OCI-LY3 (cell line): ENCODE data around the gene LRRC4B.

Experiments
- EZH2phosphoT487 ChIP-seq: fragments of 200-600 bp; shearing (Covaris generic); IDR thresholded peaks from 2 replicates; pipeline ENCODE4 v1.6.1; 2018; ENCODE audit warnings: antibody characterized with exemption, mixed run types, low read depth
- TF ChIP-seq, protein P1 (sequence below): fragments of 200-600, 300-600 bp; sonication (generic); IDR thresholded peaks from 2 replicates; pipeline ENCODE4 v1.5.1; 2014; ENCODE audit warnings: antibody characterized with exemption, low read length, low read depth

DNA sequence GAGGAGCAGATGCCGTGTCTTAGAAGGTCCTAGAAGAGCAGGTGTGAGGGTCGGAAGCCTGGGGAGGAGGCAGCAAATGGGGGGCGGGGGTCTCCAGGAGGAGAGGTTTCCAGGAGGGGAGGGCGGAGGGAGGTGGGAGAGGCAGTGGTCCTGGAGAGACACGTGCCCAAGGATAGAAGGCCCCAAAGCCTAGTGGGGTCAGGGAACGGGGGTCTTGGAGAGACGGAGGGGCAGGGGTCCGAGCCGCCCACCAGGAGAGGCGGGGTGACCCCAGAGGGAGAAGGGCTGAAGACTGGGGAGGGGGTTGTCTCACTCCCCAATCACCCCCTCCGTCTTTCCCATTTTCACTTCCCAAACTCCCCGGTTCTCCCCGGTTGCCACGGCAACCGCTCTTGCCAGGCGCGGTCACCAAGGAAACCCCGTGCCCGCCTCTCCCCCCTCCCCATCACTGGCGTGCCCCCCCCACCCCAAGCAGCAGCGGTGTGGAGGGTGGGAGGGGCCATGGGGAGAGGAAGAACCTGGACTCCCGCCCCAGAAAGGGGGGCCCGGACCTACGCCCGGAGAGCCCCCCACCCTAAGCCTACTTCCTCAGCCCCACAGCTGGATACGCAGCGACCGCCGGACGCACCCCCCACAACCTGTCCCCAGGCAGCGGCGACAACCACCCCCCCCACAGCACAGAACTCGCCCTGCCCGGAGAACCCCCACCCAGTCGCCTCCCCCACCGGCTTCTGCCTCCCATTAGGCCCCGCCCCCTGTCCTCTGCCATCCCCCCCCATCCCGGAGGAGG is 988 bp downstream of the LRRC4B start:
- TF ChIP-seq, protein P1, sequence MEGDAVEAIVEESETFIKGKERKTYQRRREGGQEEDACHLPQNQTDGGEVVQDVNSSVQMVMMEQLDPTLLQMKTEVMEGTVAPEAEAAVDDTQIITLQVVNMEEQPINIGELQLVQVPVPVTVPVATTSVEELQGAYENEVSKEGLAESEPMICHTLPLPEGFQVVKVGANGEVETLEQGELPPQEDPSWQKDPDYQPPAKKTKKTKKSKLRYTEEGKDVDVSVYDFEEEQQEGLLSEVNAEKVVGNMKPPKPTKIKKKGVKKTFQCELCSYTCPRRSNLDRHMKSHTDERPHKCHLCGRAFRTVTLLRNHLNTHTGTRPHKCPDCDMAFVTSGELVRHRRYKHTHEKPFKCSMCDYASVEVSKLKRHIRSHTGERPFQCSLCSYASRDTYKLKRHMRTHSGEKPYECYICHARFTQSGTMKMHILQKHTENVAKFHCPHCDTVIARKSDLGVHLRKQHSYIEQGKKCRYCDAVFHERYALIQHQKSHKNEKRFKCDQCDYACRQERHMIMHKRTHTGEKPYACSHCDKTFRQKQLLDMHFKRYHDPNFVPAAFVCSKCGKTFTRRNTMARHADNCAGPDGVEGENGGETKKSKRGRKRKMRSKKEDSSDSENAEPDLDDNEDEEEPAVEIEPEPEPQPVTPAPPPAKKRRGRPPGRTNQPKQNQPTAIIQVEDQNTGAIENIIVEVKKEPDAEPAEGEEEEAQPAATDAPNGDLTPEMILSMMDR, result no peak
- no peak for TF ChIP-seq EZH2phosphoT487
